HCT116 (cell line): ENCODE measurements around the gene ASCL4. TPM values are rescaled to one million over a fixed set of nuclear protein-coding genes. Genes with fewer than 3 reads are reported as not detected.

Experiments
- ATAC-seq: fragments of 200-7000 bp; cut with Tn5 transposase; 2 replicates; pipeline ENCODE4 v1.9.1; 2020; ENCODE audit warnings: mild to moderate bottlenecking, moderate library complexity
- BruUV-seq: library from RNA; stranded (reverse); fragments of 400-500 nt; replicated peaks from 2 replicates; lab custom pipeline; 2021; lab: Mats Ljungman, UMichigan
- CTCF ChIA-PET: fragments of 300-600 bp; sonication (Branson Sonifier 250); formaldehyde crosslinking; loops from one replicate; lab custom pipeline; 2021; ENCODE audit warnings: antibody characterized with exemption; lab: Charles Lee
- POLR2A ChIA-PET: fragments of 300-600, 350-600 bp; sonication (Branson Sonifier 250); formaldehyde crosslinking; loops from one replicate; lab custom pipeline; 2021; ENCODE audit warnings: antibody characterized with exemption; lab: Charles Lee
- RAD21 ChIA-PET, 2 experiments: fragments of 300-600 bp; sonication (Branson Sonifier 250); formaldehyde crosslinking; loops; one replicate each; lab custom pipeline; 2023; ENCODE audit warnings: low total read pairs in 2 of 2; ENCODE audit not compliant: uncharacterized antibody in 2 of 2, unreplicated experiment in 2 of 2, low non-redundant PET in 1 of 2; lab: Charles Lee
- DNase-seq: peaks from one replicate; pipeline ENCODE4 v3.0.0-alpha.2; 2010; ENCODE audit warnings: low read depth, low spot score
- H2AFZ ChIP-seq: fragments of 200-600 bp; shearing (Covaris generic), sonication (generic); 2 replicates; pipeline ENCODE4 v1.6.1; 2017; ENCODE audit warnings: low read depth, mixed run types, mixed read lengths, antibody characterized with exemption, low read length; ENCODE audit not compliant: poor library complexity, severe bottlenecking
- H3K27ac ChIP-seq: 2 replicates; pipeline ENCODE4 v1.5.1; 2012; ENCODE audit warnings: low read depth, low read length
- H3K27me3 ChIP-seq: fragments of 200-600 bp; sonication (generic); 2 replicates; pipeline ENCODE4 v1.6.1; 2016; ENCODE audit warnings: mixed run types, low read length, mixed read lengths; ENCODE audit not compliant: insufficient read depth
- H3K36me3 ChIP-seq, 2 experiments: fragments of 200-500 bp in 1 of 2; fragments of 200-600 bp in 1 of 2; sonication (Bioruptor generic) in 1 of 2; sonication (generic) in 1 of 2; 2 replicates each; pipeline versions ENCODE4 v1.5.1 to v1.6.1; 2014 to 2016; ENCODE audit warnings: low read length in 2 of 2, inconsistent platforms in 1 of 2, mixed read lengths in 1 of 2, mixed run types in 1 of 2; ENCODE audit not compliant: insufficient read depth in 2 of 2, control insufficient read depth in 1 of 2
- H3K4me1 ChIP-seq, 2 experiments: fragments of 200-600 bp in 1 of 2; sonication (generic) in 1 of 2; 2 replicates each; pipeline versions ENCODE4 v1.5.1 to v1.6.1; 2012 to 2017; ENCODE audit warnings: low read length in 2 of 2, inconsistent platforms in 1 of 2, mild to moderate bottlenecking in 1 of 2, mixed read lengths in 1 of 2, mixed run types in 1 of 2, moderate library complexity in 1 of 2; ENCODE audit not compliant: insufficient read depth in 2 of 2, control insufficient read depth in 1 of 2
- H3K4me2 ChIP-seq: fragments of 200-600 bp; sonication (generic); 2 replicates; pipeline ENCODE4 v1.6.1; 2017; ENCODE audit warnings: mixed run types, low read length, mixed read lengths
- H3K4me3 ChIP-seq, 2 experiments: fragments of 200-600 bp in 1 of 2; sonication (generic) in 1 of 2; replicated peaks in 1 of 2; 2 replicates each; pipeline ENCODE4 v1.5.1; 2011 to 2016; ENCODE audit warnings: low read length in 2 of 2, control low read depth in 1 of 2, low read depth in 1 of 2, mild to moderate bottlenecking in 1 of 2, mixed read lengths in 1 of 2, mixed run types in 1 of 2
- H3K79me2 ChIP-seq: fragments of 200-600 bp; sonication (generic); 2 replicates; pipeline ENCODE4 v1.6.1; 2017; ENCODE audit warnings: mild to moderate bottlenecking, mixed run types, low read length, moderate library complexity, mixed read lengths; ENCODE audit not compliant: insufficient read depth
- H3K9ac ChIP-seq: fragments of 200-600 bp; sonication (generic); 2 replicates; pipeline ENCODE4 v1.6.1; 2016; ENCODE audit warnings: low read length, mixed read lengths
- H3K9me2 ChIP-seq: fragments of 200-600 bp; sonication (generic), shearing (Covaris generic); 2 replicates; pipeline ENCODE4 v1.6.1; 2017; ENCODE audit warnings: mixed run types, mild to moderate bottlenecking, moderate library complexity; ENCODE audit not compliant: insufficient read depth
- H3K9me3 ChIP-seq, 2 experiments: fragments of 200-500 bp in 1 of 2; fragments of 200-600 bp in 1 of 2; sonication (Bioruptor generic) in 1 of 2; sonication (generic) in 1 of 2; 2 replicates each; pipeline ENCODE4 v1.6.1; 2014 to 2017; ENCODE audit warnings: low read length in 2 of 2, mixed read lengths in 2 of 2, inconsistent platforms in 1 of 2, low read depth in 1 of 2, mild to moderate bottlenecking in 1 of 2, mixed run types in 1 of 2, moderate library complexity in 1 of 2; ENCODE audit not compliant: control insufficient read depth in 1 of 2, insufficient read depth in 1 of 2
- H4K20me1 ChIP-seq: fragments of 200-600 bp; sonication (generic), shearing (Covaris generic); 2 replicates; pipeline ENCODE4 v1.6.1; 2017; ENCODE audit warnings: mixed run types, mild to moderate bottlenecking, moderate library complexity; ENCODE audit not compliant: insufficient read depth
- ATF3 ChIP-seq: IDR thresholded peaks from 2 replicates; pipeline ENCODE4 v1.6.1; 2012
- CBX3 ChIP-seq: IDR thresholded peaks from 2 replicates; pipeline ENCODE4 v1.6.1; 2012; ENCODE audit warnings: low read depth
- CEBPB ChIP-seq: IDR thresholded peaks from 2 replicates; pipeline ENCODE4 v1.6.1; 2012; ENCODE audit warnings: low read depth
- ELF1 ChIP-seq: IDR thresholded peaks from 2 replicates; pipeline ENCODE4 v1.6.1; 2012; ENCODE audit warnings: low read depth, borderline replicate concordance
- EZH2 ChIP-seq: fragments of 200-600 bp; sonication (generic); IDR thresholded peaks from 2 replicates; pipeline ENCODE4 v1.6.1; 2017; ENCODE audit warnings: antibody characterized with exemption, mixed run types
- EZH2phosphoT487 ChIP-seq: fragments of 200-600 bp; IDR thresholded peaks from 2 replicates; pipeline ENCODE4 v1.6.1; 2018; ENCODE audit warnings: antibody characterized with exemption, borderline replicate concordance
- JUND ChIP-seq: IDR thresholded peaks from 2 replicates; pipeline ENCODE4 v1.6.1; 2012
- POLR2A ChIP-seq: IDR thresholded peaks from 2 replicates; pipeline ENCODE4 v1.7.0; 2011; ENCODE audit warnings: borderline replicate concordance; ENCODE audit not compliant: insufficient read depth, insufficient read length; ENCODE audit errors: extremely low read depth
- POLR2AphosphoS5 ChIP-seq: IDR thresholded peaks from 2 replicates; pipeline ENCODE4 v1.6.1; 2011; ENCODE audit warnings: mild to moderate bottlenecking, low read depth, low read length, moderate library complexity
- REST ChIP-seq: IDR thresholded peaks from 2 replicates; pipeline ENCODE4 v1.6.1; 2012; ENCODE audit warnings: low read depth
- SP1 ChIP-seq: IDR thresholded peaks from 2 replicates; pipeline ENCODE4 v1.6.1; 2012; ENCODE audit warnings: low read depth
- SRF ChIP-seq: IDR thresholded peaks from 2 replicates; pipeline ENCODE4 v1.6.1; 2012; ENCODE audit warnings: low read depth
- YY1 ChIP-seq: IDR thresholded peaks from 2 replicates; pipeline ENCODE4 v1.6.1; 2011; ENCODE audit warnings: low read length, low read depth, moderate library complexity, mild to moderate bottlenecking; ENCODE audit not compliant: insufficient replicate concordance; ENCODE audit errors: extremely low read depth
- ZFX ChIP-seq: fragments of 450-650 bp; IDR thresholded peaks from 2 replicates; pipeline ENCODE4 v1.6.1; 2017
- ZNF274 ChIP-seq: fragments of 200-500 bp; sonication (Bioruptor generic); IDR thresholded peaks from 2 replicates; pipeline ENCODE4 v1.6.1; 2014; ENCODE audit warnings: mild to moderate bottlenecking, low read depth, low read length, inconsistent platforms
- intact Hi-C: fragments of 100-400 bp; cut with micrococcal nuclease; formaldehyde crosslinking; loops from 2 replicates; pipeline ENCODE4 v1.10.0; 2022
- total RNA-seq: library from RNA; stranded (reverse); gene quantifications from one replicate; pipeline ENCODE4 v1.2.1, GENCODE V29; 2021; ENCODE audit not compliant: unreplicated experiment

ASCL4 gene
- total RNA-seq, 1 experiment from 2014 or later: not detected

- no peak for TF ChIP-seq REST
- no peak for TF ChIP-seq POLR2A
- TF ChIP-seq YY1: no peak
Observed at GRCh38 chr12:107805488-107806180, 31.1 kb downstream of the ASCL4 start (continued).

GRCh38 chr12:107807471-107808150, 33.1 kb downstream of the ASCL4 start:
- DNase-seq: no peak
- Histone ChIP-seq H2AFZ (no peak overlapping the region), H4K20me1 (no peaks in the 10 kb centered on the region), H3K4me3 (no peak overlapping the region), H3K4me1 (no peaks in the 10 kb centered on the region), H3K9me2 (no peaks in the 10 kb centered on the region), H3K9me3 (no peaks in the 10 kb centered on the region), H3K4me2 (no peak overlapping the region), H3K79me2 (no peaks in the 10 kb centered on the region), H3K27me3 (no peaks in the 10 kb centered on the region), H3K9ac (no peak overlapping the region), H3K36me3 (no peaks in the 10 kb centered on the region), H3K27ac (no peak overlapping the region)
- intact Hi-C loops: no loop called here
- TF ChIP-seq POLR2AphosphoS5 (no peak), REST (no peak), ZFX (no peak), POLR2A (no peak), SRF (no peak), SP1 (no peak), CEBPB (no peak), ATF3 (no peak), ELF1 (no peak), EZH2 (no peak), EZH2phosphoT487 (no peak), JUND (no peak), ZNF274 (no peak), CBX3 (no peak)
- no peak for ATAC-seq
- ChIA-PET RAD21 (no interaction called here), POLR2A (no interaction called here), CTCF (no interaction called here)
- BruUV-seq: no TSS peak
